ENCODE data around the gene FOXRED1.
"Not testable (repeated sequence)": the region's sequence is repeated elsewhere in the genome, so short reads cannot be mapped to it uniquely, and the experiment has no call there.

FOXRED1 gene

GRCh38 chr11:126277780-126278179, 8.8 kb downstream of the FOXRED1 start:
- DNase-seq (ENCODE audit: low read depth): no peak

GRCh38 chr11:126279191-126279590, 10.2 kb downstream of the FOXRED1 start:
- DNase-seq (ENCODE audit: low read depth): no peak

GRCh38 chr11:126280595-126280994, 11.6 kb downstream of the FOXRED1 start:
- DNase-seq (ENCODE audit: low read depth): no peak

GRCh38 chr11:126281245-126281644, 12.3 kb downstream of the FOXRED1 start:
- DNase-seq (ENCODE audit: low read depth): no peak

- no peak for DNase-seq (ENCODE audit: low read depth)
Observed at GRCh38 chr11:126281666-126282175, 12.8 kb downstream of the FOXRED1 start.

GRCh38 chr11:126282361-126282735, 13.4 kb downstream of the FOXRED1 start:
- DNase-seq (ENCODE audit: low read depth): peak; percentile 26

GRCh38 chr11:126282736-126283591, 14.0 kb downstream of the FOXRED1 start, which contains the start of gene TIRAP:
Gene TIRAP (plus strand): TSS chr11:126283093. CDS start chr11:126290895, 7,802 bp downstream.
- peak; percentile 47 for DNase-seq (ENCODE audit: low read depth)

GRCh38 chr11:126284829-126285228, 15.9 kb downstream of the FOXRED1 start:
- DNase-seq (ENCODE audit: low read depth): peak; percentile 69

GRCh38 chr11:126288237-126288636, 19.3 kb downstream of the FOXRED1 start:
- no peak for DNase-seq (ENCODE audit: low read depth)

GRCh38 chr11:126290887-126291286, 21.9 kb downstream of the FOXRED1 start:
- no peak for DNase-seq (ENCODE audit: low read depth)

GRCh38 chr11:126293726-126294125, 24.8 kb downstream of the FOXRED1 start:
- DNase-seq (ENCODE audit: low read depth): no peak

GRCh38 chr11:126297004-126297403, 28.1 kb downstream of the FOXRED1 start:
- no peak for DNase-seq (ENCODE audit: low read depth)

- peak; percentile 81 for DNase-seq (ENCODE audit: low read depth)
Observed at GRCh38 chr11:126303623-126304456, 34.9 kb downstream of the FOXRED1 start, which contains the start of gene DCPS. Gene DCPS (plus strand): TSS chr11:126304060. CDS start chr11:126304081, 21 bp downstream.

GRCh38 chr11:126304457-126305075, 35.6 kb downstream of the FOXRED1 start:
- no peak for DNase-seq (ENCODE audit: low read depth)

- DNase-seq (ENCODE audit: low read depth): no peak
Observed at GRCh38 chr11:126305699-126306098, 36.7 kb downstream of the FOXRED1 start.

GRCh38 chr11:126307706-126308105, 38.8 kb downstream of the FOXRED1 start:
- DNase-seq (ENCODE audit: low read depth): no peak

GRCh38 chr11:126308271-126308671, 39.3 kb downstream of the FOXRED1 start:
- DNase-seq (ENCODE audit: low read depth): no peak

- DNase-seq (ENCODE audit: low read depth): not testable (repeated sequence)
Observed at GRCh38 chr11:126308771-126309170, 39.8 kb downstream of the FOXRED1 start.

GRCh38 chr11:126310200-126310991, 41.4 kb downstream of the FOXRED1 start:
- DNase-seq (ENCODE audit: low read depth): peak; percentile 25

GRCh38 chr11:126310992-126311310, 42.0 kb downstream of the FOXRED1 start:
- no peak for DNase-seq (ENCODE audit: low read depth)
